HCT116 (cell line): Measurements from ENCODE around the gene CTBP2. TPM values are rescaled to one million over a fixed set of nuclear protein-coding genes. Genes with fewer than 3 reads are reported as not detected.

ENCODE experiments used
- ATAC-seq: fragments of 200-7000 bp; cut with Tn5 transposase; 2 replicates; pipeline ENCODE4 v1.9.1; 2020; ENCODE audit warnings: mild to moderate bottlenecking, moderate library complexity
- BruUV-seq: library from RNA; stranded (reverse); fragments of 400-500 nt; replicated peaks from 2 replicates; lab custom pipeline; 2021; lab: Mats Ljungman, UMichigan
- CTCF ChIA-PET: fragments of 300-600 bp; sonication (Branson Sonifier 250); formaldehyde crosslinking; loops from one replicate; lab custom pipeline; 2021; ENCODE audit warnings: antibody characterized with exemption; lab: Charles Lee
- POLR2A ChIA-PET: fragments of 300-600, 350-600 bp; sonication (Branson Sonifier 250); formaldehyde crosslinking; loops from one replicate; lab custom pipeline; 2021; ENCODE audit warnings: antibody characterized with exemption; lab: Charles Lee
- RAD21 ChIA-PET, 2 experiments: fragments of 300-600 bp; sonication (Branson Sonifier 250); formaldehyde crosslinking; loops; one replicate each; lab custom pipeline; 2023; ENCODE audit warnings: low total read pairs in 2 of 2; ENCODE audit not compliant: uncharacterized antibody in 2 of 2, unreplicated experiment in 2 of 2, low non-redundant PET in 1 of 2; lab: Charles Lee
- DNase-seq: peaks from one replicate; pipeline ENCODE4 v3.0.0-alpha.2; 2010; ENCODE audit warnings: low read depth, low spot score
- H2AFZ ChIP-seq: fragments of 200-600 bp; shearing (Covaris generic), sonication (generic); 2 replicates; pipeline ENCODE4 v1.6.1; 2017; ENCODE audit warnings: low read depth, mixed run types, mixed read lengths, antibody characterized with exemption, low read length; ENCODE audit not compliant: poor library complexity, severe bottlenecking
- H3K27ac ChIP-seq: 2 replicates; pipeline ENCODE4 v1.5.1; 2012; ENCODE audit warnings: low read depth, low read length
- H3K27me3 ChIP-seq: fragments of 200-600 bp; sonication (generic); 2 replicates; pipeline ENCODE4 v1.6.1; 2016; ENCODE audit warnings: mixed run types, low read length, mixed read lengths; ENCODE audit not compliant: insufficient read depth
- H3K36me3 ChIP-seq, 2 experiments: fragments of 200-500 bp in 1 of 2; fragments of 200-600 bp in 1 of 2; sonication (Bioruptor generic) in 1 of 2; sonication (generic) in 1 of 2; 2 replicates each; pipeline versions ENCODE4 v1.5.1 to v1.6.1; 2014 to 2016; ENCODE audit warnings: low read length in 2 of 2, inconsistent platforms in 1 of 2, mixed read lengths in 1 of 2, mixed run types in 1 of 2; ENCODE audit not compliant: insufficient read depth in 2 of 2, control insufficient read depth in 1 of 2
- H3K4me1 ChIP-seq, 2 experiments: fragments of 200-600 bp in 1 of 2; sonication (generic) in 1 of 2; 2 replicates each; pipeline versions ENCODE4 v1.5.1 to v1.6.1; 2012 to 2017; ENCODE audit warnings: low read length in 2 of 2, inconsistent platforms in 1 of 2, mild to moderate bottlenecking in 1 of 2, mixed read lengths in 1 of 2, mixed run types in 1 of 2, moderate library complexity in 1 of 2; ENCODE audit not compliant: insufficient read depth in 2 of 2, control insufficient read depth in 1 of 2
- H3K4me2 ChIP-seq: fragments of 200-600 bp; sonication (generic); 2 replicates; pipeline ENCODE4 v1.6.1; 2017; ENCODE audit warnings: mixed run types, low read length, mixed read lengths
- H3K4me3 ChIP-seq, 2 experiments: fragments of 200-600 bp in 1 of 2; sonication (generic) in 1 of 2; replicated peaks in 1 of 2; 2 replicates each; pipeline ENCODE4 v1.5.1; 2011 to 2016; ENCODE audit warnings: low read length in 2 of 2, control low read depth in 1 of 2, low read depth in 1 of 2, mild to moderate bottlenecking in 1 of 2, mixed read lengths in 1 of 2, mixed run types in 1 of 2
- H3K79me2 ChIP-seq: fragments of 200-600 bp; sonication (generic); 2 replicates; pipeline ENCODE4 v1.6.1; 2017; ENCODE audit warnings: mild to moderate bottlenecking, mixed run types, low read length, moderate library complexity, mixed read lengths; ENCODE audit not compliant: insufficient read depth
- H3K9ac ChIP-seq: fragments of 200-600 bp; sonication (generic); 2 replicates; pipeline ENCODE4 v1.6.1; 2016; ENCODE audit warnings: low read length, mixed read lengths
- H3K9me2 ChIP-seq: fragments of 200-600 bp; sonication (generic), shearing (Covaris generic); 2 replicates; pipeline ENCODE4 v1.6.1; 2017; ENCODE audit warnings: mixed run types, mild to moderate bottlenecking, moderate library complexity; ENCODE audit not compliant: insufficient read depth
- H3K9me3 ChIP-seq, 2 experiments: fragments of 200-500 bp in 1 of 2; fragments of 200-600 bp in 1 of 2; sonication (Bioruptor generic) in 1 of 2; sonication (generic) in 1 of 2; 2 replicates each; pipeline ENCODE4 v1.6.1; 2014 to 2017; ENCODE audit warnings: low read length in 2 of 2, mixed read lengths in 2 of 2, inconsistent platforms in 1 of 2, low read depth in 1 of 2, mild to moderate bottlenecking in 1 of 2, mixed run types in 1 of 2, moderate library complexity in 1 of 2; ENCODE audit not compliant: control insufficient read depth in 1 of 2, insufficient read depth in 1 of 2
- H4K20me1 ChIP-seq: fragments of 200-600 bp; sonication (generic), shearing (Covaris generic); 2 replicates; pipeline ENCODE4 v1.6.1; 2017; ENCODE audit warnings: mixed run types, mild to moderate bottlenecking, moderate library complexity; ENCODE audit not compliant: insufficient read depth
- ATF3 ChIP-seq: IDR thresholded peaks from 2 replicates; pipeline ENCODE4 v1.6.1; 2012
- CEBPB ChIP-seq: IDR thresholded peaks from 2 replicates; pipeline ENCODE4 v1.6.1; 2012; ENCODE audit warnings: low read depth
- EGR1 ChIP-seq: IDR thresholded peaks from 2 replicates; pipeline ENCODE4 v1.6.1; 2012; ENCODE audit warnings: low read depth
- EZH2 ChIP-seq: fragments of 200-600 bp; sonication (generic); IDR thresholded peaks from 2 replicates; pipeline ENCODE4 v1.6.1; 2017; ENCODE audit warnings: antibody characterized with exemption, mixed run types
- EZH2phosphoT487 ChIP-seq: fragments of 200-600 bp; IDR thresholded peaks from 2 replicates; pipeline ENCODE4 v1.6.1; 2018; ENCODE audit warnings: antibody characterized with exemption, borderline replicate concordance
- FOSL1 ChIP-seq: IDR thresholded peaks from 2 replicates; pipeline ENCODE4 v1.6.1; 2012; ENCODE audit warnings: low read depth
- JUND ChIP-seq: IDR thresholded peaks from 2 replicates; pipeline ENCODE4 v1.6.1; 2012
- MAX ChIP-seq: IDR thresholded peaks from 2 replicates; pipeline ENCODE4 v1.6.1; 2012
- POLR2A ChIP-seq: IDR thresholded peaks from 2 replicates; pipeline ENCODE4 v1.7.0; 2011; ENCODE audit warnings: borderline replicate concordance; ENCODE audit not compliant: insufficient read depth, insufficient read length; ENCODE audit errors: extremely low read depth
- POLR2AphosphoS5 ChIP-seq: IDR thresholded peaks from 2 replicates; pipeline ENCODE4 v1.6.1; 2011; ENCODE audit warnings: mild to moderate bottlenecking, low read depth, low read length, moderate library complexity
- REST ChIP-seq: IDR thresholded peaks from 2 replicates; pipeline ENCODE4 v1.6.1; 2012; ENCODE audit warnings: low read depth
- SIN3A ChIP-seq: IDR thresholded peaks from 2 replicates; pipeline ENCODE4 v1.6.1; 2012; ENCODE audit warnings: low read depth
- TCF7L2 ChIP-seq: IDR thresholded peaks from 2 replicates; pipeline ENCODE4 v1.7.0; 2011; ENCODE audit warnings: borderline replicate concordance, inconsistent platforms; ENCODE audit not compliant: insufficient read depth, insufficient read length; ENCODE audit errors: extremely low read depth
- YY1 ChIP-seq: IDR thresholded peaks from 2 replicates; pipeline ENCODE4 v1.6.1; 2011; ENCODE audit warnings: low read length, low read depth, moderate library complexity, mild to moderate bottlenecking; ENCODE audit not compliant: insufficient replicate concordance; ENCODE audit errors: extremely low read depth
- ZBTB33 ChIP-seq: IDR thresholded peaks from 2 replicates; pipeline ENCODE4 v1.6.1; 2011; ENCODE audit warnings: mild to moderate bottlenecking, low read length, moderate library complexity; ENCODE audit not compliant: insufficient replicate concordance; ENCODE audit errors: extremely low read depth
- ZFX ChIP-seq: fragments of 450-650 bp; IDR thresholded peaks from 2 replicates; pipeline ENCODE4 v1.6.1; 2017
- intact Hi-C: fragments of 100-400 bp; cut with micrococcal nuclease; formaldehyde crosslinking; loops from 2 replicates; pipeline ENCODE4 v1.10.0; 2022
- total RNA-seq: library from RNA; stranded (reverse); gene quantifications from one replicate; pipeline ENCODE4 v1.2.1, GENCODE V29; 2021; ENCODE audit not compliant: unreplicated experiment

Gene CTBP2
- total RNA-seq, 1 experiment from 2014 or later, result 144 TPM

GRCh38 chr10:125023862-125024496 lies 136.4 kb downstream of the CTBP2 start:
- ChIA-PET POLR2A (no interaction called here), CTCF (no interaction called here), RAD21 (no interaction called here)
- H4K20me1 ChIP-seq, result 0 out of 2 replicates have a peak, but pooled peaks cover 8% of the 10 kb centered on the region
- no peaks in the 10 kb centered on the region for H3K4me1 ChIP-seq
- no peaks in the 10 kb centered on the region for H3K27me3 ChIP-seq
- H2AFZ ChIP-seq, result no peak overlapping the region
- H3K79me2 ChIP-seq, result peaks cover 77% of the 10 kb centered on the region
- DNase-seq (no peak), ATAC-seq (no peak)
- no peaks in the 10 kb centered on the region for H3K9me3 ChIP-seq
- no TSS peak for BruUV-seq
- no peak for TF ChIP-seq ZBTB33
- TF ChIP-seq CEBPB, result no peak
- no peak for TF ChIP-seq MAX
- no peak for TF ChIP-seq ZFX
- no peak for TF ChIP-seq POLR2AphosphoS5
- no peak for TF ChIP-seq EZH2phosphoT487
- no peak for TF ChIP-seq SIN3A
- no peak for TF ChIP-seq ATF3
- no peak for TF ChIP-seq EGR1
- TF ChIP-seq FOSL1, result no peak
- no peak for TF ChIP-seq YY1
- no peak for TF ChIP-seq POLR2A
- TF ChIP-seq EZH2, result no peak
- TF ChIP-seq TCF7L2, result no peak
- TF ChIP-seq JUND, result no peak
- TF ChIP-seq REST, result no peak
- H3K4me3 ChIP-seq, result no peak overlapping the region
- no peak overlapping the region for H3K9ac ChIP-seq
- peaks cover 5% of the 10 kb centered on the region in 2 experiments; a peak in 2 of 4 replicates for H3K36me3 ChIP-seq
- no peak overlapping the region for H3K4me2 ChIP-seq
- H3K9me2 ChIP-seq, result no peaks in the 10 kb centered on the region
- intact Hi-C loops, result no loop called here
- no peak overlapping the region for H3K27ac ChIP-seq
